GM18505 (cell line): Measurements from ENCODE around the gene ERLIN1.

ENCODE experiments used
- ATAC-seq: cut with Tn5 transposase; IDR thresholded peaks from one replicate; pipeline ENCODE4 v1.9.1; 2021; ENCODE audit not compliant: unreplicated experiment
- POLR2A ChIP-seq: IDR thresholded peaks from 4 replicates; pipeline ENCODE4 v1.6.1; 2011; ENCODE audit warnings: borderline replicate concordance; ENCODE audit not compliant: insufficient read depth, insufficient read length; ENCODE audit errors: extremely low read depth

The ERLIN1 gene

DNA sequence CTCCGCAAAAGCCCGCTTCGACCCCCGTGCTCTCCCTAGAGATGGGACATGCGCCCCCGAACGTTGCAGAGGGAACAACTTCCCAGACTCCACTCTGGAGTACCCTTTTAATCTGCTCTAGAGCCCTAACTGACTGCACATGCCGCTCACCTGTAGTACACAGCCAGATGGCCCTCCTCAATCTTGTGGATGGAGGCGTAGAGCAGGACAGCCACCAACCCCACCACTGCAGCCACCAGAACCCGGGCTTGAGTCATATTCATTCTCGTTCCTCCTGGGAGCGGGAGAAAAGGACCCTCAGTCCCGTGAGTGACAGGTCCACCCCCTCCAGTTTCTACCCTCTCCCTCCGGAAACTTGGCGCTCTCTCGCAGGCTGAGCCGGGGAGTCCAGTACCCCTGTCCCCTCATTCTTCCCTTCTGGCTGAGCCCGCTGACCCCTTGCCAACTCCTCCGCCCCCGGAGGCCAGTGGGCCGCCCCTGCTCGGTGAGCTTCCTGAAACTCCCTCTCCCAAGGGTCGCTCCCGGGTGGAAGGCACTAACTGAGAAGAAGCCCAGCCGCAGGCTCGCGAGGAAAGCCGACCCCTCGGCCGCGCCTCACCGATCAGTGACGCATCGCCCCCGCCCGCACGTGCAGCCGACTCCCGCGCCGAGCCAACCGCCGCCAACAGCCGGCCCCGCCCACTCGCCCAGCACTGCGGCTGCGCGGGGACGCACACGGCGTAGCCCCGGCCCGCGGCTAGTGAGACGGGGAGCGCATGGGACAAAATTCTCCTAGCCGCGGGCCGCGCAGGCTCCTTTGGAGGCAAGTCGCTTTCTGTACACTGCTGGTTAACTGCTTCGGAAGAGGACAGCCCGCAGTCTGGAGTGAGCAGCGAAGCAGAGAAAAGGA lies at the start of gene ERLIN1:
TSS of gene ERLIN1 (minus strand) at position 666 of the 889 bp plus-strand sequence. CDS start at position 263, 403 bp downstream.
- peak; percentile 85 for ATAC-seq
- peak; percentile 83 for TF ChIP-seq POLR2A

DNA sequence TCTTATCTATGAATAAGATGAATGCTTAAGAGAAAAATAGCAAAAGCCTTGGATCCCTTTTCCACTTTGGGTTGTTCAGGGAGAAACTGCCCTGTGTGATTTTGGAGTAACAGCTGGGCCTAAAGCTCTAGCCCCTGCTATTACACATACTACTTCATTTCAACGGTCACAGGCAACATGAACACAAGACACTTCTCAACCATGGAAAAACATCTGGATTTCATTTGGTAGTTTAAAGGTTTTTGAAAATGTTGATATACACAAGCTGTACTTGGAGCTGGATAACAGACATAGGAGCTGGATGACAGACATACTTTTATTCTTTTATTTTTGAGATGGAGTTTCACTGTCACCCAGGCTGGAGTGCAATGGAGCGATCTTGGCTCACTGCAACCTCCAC lies 46.3 kb upstream of the ERLIN1 start:
- ATAC-seq, result no peak
- no peak for TF ChIP-seq POLR2A

DNA sequence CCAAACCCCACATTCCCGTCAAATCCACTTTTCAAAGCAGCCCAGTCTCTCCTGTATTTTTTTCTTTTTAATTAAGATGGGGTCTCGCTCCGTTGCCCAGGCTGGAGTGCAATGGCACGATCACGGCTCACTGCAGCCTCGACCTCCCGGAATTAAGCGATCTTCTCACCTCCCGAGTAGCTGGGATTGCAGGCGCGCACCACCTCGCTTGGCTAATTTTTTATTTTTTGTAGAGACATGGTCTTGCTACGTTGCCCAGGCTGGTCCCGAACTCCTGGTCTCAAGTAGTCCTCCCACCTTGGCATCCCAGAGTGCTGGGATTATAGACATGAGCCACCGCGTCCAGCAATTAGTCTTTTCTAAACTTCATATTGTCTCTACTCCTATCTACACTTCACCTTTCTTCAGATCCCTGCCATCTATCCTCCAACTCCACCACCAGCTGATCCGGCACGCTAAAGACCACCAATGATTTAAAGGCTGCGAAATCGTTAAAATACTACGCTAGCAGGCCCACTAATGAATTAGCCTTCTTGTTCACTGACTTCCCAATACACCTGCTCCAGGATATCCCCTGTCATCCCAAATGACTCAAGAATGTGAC lies 44.1 kb upstream of the ERLIN1 start:
- TF ChIP-seq POLR2A, result no peak
- ATAC-seq, result no peak

DNA sequence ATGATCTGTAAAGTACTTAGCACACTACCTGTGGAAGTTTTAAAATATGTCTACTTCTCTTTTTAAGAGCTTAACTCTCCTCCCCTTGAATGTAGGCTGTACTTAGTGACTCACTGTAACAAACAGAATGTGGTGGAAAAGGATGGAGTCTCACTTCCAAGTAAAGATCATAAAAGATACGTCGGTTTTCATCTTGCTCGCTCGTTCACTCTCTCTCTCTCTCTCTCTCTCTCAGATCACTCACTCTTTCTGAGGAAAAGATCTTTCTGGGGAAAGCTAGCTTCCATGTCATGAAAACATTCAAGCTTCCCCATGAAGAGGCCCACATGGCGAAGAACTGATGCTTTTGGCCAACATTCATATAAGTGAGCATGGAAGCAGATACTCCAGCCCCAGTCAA lies 38.0 kb upstream of the ERLIN1 start:
- TF ChIP-seq POLR2A, result no peak
- no peak for ATAC-seq

DNA sequence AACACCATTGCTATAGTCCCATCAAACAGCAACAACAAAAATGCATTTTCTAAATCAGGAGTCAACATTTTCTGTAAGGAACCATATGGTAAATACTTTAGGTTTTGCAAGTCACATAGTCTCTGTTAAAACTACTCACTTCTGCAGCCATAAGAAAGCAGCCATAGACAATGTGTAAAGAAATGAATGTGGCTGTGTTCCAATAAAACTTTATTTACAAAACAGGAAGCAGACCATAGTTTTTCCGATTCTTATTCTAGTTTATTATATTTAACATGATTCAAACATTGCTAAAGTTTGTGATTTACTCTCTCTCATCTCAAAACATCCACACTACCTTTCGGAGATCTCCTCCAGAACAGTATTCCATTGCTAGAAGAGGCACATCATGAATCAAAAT lies 36.7 kb upstream of the ERLIN1 start:
- no peak for ATAC-seq
- TF ChIP-seq POLR2A, result no peak

DNA sequence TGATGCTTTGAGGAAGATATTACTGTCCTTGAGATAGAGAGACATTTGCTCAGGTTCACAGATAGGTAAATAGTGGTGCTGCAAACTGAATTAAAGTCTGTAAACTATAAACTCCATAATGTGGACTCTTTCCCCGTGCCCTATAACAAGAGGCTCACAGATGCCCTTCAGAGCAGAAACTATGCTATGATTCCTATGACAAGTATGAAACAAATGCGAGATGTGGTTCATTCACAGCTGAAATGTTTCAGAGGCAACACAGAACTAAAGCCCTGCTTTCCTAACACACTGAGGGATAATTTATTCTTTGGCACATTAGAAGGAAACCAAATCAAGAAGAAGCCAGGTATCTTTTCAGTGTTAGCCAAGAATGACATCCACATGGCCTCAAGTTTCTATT lies 30.2 kb upstream of the ERLIN1 start:
- TF ChIP-seq POLR2A, result no peak
- no peak for ATAC-seq

DNA sequence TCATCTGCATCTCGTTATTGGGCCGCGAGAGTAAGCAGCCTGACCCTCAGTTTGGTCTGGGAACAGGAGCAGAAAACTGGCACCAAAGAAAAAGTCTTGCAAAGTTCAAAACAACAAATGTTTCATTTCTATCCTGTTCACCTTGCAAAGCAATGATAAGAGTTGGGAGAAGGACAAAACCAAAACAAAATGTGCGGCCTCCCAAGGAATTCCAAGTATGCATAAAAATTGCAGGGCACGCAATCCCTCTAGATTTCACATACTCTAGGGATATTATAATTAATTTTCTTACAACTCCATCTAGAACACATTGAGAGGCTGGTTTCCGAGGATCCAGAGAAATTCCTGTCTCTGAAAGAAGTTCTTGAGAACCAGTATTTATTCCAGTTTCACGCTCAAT lies 23.5 kb upstream of the ERLIN1 start:
- no peak for ATAC-seq
- no peak for TF ChIP-seq POLR2A

DNA sequence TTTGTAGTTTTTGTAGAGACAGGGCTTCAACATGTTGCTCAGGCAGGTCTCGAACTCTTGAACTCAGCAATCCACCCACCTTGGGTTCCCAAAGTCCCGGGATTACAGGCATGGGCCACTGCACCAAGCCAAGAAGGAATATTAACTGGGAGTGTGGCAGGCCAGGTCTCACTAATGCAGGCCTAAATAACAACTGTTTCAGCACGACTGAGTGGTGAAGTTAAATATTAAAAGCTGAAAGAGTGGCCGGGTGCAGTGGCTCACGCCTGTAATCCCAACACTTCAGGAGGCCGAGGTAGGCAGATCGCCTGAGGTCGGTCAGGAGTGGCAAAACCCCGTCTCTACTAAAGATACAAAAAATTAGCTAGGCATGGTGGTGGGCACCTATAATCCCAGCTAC lies 22.4 kb upstream of the ERLIN1 start:
- no peak for ATAC-seq
- no peak for TF ChIP-seq POLR2A

DNA sequence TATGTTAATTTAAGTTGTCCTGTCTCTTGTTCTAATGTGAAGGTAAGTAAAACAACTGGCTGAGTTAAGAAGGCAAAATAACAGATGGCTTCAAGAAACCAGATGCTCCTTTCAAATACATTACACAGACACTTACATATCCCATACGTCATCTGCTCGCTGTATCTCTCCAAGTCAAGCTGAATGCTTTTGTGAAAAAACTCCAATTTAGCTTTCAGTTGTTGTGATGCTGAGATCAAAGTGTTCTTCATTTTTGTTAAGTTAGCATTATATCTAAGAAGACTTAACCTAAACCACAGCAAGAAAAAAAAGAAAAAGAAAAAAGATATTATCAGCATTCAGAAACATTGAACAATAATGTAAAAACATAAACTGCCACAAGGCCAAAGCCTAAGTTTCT lies 18.5 kb upstream of the ERLIN1 start:
- no peak for TF ChIP-seq POLR2A
- ATAC-seq, result no peak

DNA sequence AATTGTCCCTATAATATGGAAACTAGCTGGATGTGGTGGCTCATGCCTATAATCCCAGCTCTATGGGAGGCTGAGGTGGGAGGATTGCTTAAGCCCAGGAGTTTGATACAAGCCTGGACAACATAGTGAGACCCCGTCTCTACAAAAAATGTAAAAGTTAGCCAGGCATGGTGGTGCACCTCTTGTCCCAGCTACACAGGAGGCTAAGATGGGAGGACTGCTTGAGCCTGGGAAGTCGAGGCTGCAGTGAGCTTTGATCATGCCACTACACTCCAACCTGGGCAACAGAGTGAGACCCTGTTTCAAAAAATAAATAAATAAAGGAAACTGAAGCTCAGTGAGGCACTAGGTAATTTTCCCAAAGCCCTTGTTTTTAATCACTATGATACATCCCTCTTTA lies 15.7 kb upstream of the ERLIN1 start:
- ATAC-seq, result no peak
- no peak for TF ChIP-seq POLR2A

DNA sequence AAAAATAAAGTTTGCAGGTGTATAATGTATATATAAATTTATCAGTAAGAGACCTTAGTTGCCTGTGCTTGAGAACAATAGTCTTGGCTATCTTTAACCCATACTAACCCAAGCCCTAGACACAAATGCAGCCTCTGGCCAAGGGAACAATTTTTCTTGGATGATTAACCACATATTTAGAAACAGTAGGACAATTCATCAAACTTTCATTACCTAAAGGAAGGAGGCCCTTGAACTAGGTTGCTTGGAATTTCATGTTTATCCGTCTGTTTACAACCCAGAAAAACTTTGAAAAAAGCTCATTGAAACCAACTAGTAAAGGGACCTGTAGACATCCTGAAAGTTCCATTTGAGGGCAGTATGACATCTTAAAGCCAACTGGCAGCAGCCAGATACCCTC lies 8.9 kb upstream of the ERLIN1 start:
- no peak for ATAC-seq
- no peak for TF ChIP-seq POLR2A

DNA sequence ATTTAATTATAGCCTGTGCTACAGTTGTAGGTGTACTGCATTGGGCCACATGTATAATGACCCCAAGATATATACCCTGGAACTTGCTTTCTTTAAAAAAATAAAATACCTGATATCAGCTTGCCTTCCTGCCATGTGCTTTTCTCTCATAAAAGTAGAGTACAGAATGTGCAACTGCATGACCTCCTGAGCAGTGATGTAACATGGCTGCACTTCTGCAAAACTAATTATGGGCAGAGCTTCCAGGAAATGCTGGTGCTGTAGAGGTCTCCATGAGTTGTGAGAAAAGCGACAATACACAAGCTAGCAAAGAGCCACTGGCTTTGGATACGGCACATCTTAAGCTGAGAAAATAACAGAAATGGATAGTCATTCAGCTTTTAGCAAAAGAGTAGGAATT lies 6.5 kb upstream of the ERLIN1 start:
- no peak for TF ChIP-seq POLR2A
- no peak for ATAC-seq

DNA sequence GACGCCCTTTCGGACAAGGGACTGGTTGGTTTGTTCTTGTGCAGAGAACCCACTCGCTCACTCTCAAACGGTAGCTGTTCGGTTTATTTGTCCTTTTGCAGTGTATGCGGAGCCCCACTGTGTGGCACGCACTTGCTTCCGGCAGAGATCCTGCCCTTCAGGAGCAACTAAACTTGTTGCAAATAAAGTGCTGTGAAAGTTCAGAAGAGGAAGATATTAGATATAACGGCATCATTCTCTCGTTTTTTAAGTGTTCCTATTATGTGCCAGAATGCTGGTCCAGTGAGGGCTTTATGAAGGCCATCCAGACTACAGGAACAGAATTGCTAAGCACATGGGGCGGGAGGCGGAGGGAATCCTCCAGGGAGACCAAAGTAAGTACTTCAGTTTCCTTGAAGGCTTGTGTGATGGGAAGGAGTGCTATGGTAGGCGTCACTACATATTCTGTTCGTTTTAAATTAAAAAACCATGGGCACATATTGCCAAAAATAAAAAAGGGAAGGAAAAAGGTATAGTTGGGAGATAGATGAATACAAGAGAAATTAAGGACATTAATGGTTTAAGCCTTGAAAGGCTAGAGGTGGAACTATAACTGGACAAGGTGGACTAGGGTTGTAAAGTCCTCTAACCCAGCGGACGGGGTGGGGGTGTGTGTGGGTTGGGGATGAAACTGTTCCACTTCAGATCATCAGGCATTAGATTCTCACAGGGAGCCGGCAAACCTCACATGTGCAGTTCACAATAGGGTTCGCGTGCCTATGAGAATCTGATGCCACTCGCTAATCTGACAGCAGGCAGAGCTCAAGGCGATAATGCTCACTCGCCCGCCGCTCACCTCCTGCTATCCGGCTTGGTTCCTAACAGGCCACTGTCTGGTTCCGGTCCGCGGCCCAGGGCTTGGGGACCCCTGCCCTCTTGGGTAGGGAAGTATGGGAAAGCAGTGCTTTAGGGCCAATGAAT lies 704 bp upstream of the ERLIN1 start:
- TF ChIP-seq POLR2A, result no peak
- peak; percentile 39 for ATAC-seq
